GM21717 (cell line): ENCODE data around the gene COL24A1.
"Not testable (repeated sequence)": the region's sequence is repeated elsewhere in the genome, so short reads cannot be mapped to it uniquely, and the experiment has no call there.

ENCODE experiments used
- ATAC-seq: cut with Tn5 transposase; IDR thresholded peaks from one replicate; pipeline ENCODE4 v1.9.1; 2021; ENCODE audit warnings: mild to moderate bottlenecking, moderate library complexity; ENCODE audit not compliant: unreplicated experiment

COL24A1 gene

GRCh38 chr1:86000601-86001000, 156.0 kb downstream of the COL24A1 start:
- no peak for ATAC-seq

- no peak for ATAC-seq
Observed at GRCh38 chr1:85998105-85998855, 158.3 kb downstream of the COL24A1 start.

GRCh38 chr1:85992791-85993190, 163.8 kb downstream of the COL24A1 start:
- peak; percentile 63 for ATAC-seq

GRCh38 chr1:85991261-85991660, 165.3 kb downstream of the COL24A1 start:
- no peak for ATAC-seq

- ATAC-seq = no peak
Observed at GRCh38 chr1:85984636-85985035, 171.9 kb downstream of the COL24A1 start.

GRCh38 chr1:85983316-85983715, 173.3 kb downstream of the COL24A1 start:
- no peak for ATAC-seq

GRCh38 chr1:85976516-85977205, 179.9 kb downstream of the COL24A1 start:
- no peak for ATAC-seq

- no peak for ATAC-seq
Observed at GRCh38 chr1:85975912-85976371, 180.6 kb downstream of the COL24A1 start.

GRCh38 chr1:85962457-85962856, 194.1 kb downstream of the COL24A1 start:
- no peak for ATAC-seq

- no peak for ATAC-seq
Observed at GRCh38 chr1:85957760-85958159, 198.8 kb downstream of the COL24A1 start.

- ATAC-seq = not testable (repeated sequence)
Observed at GRCh38 chr1:85955218-85955617, 201.4 kb downstream of the COL24A1 start.

- no peak for ATAC-seq
Observed at GRCh38 chr1:85952460-85952859, 204.1 kb downstream of the COL24A1 start.

GRCh38 chr1:85947186-85947585, 209.4 kb downstream of the COL24A1 start:
- no peak for ATAC-seq

- no peak for ATAC-seq
Observed at GRCh38 chr1:85943945-85944344, 212.6 kb downstream of the COL24A1 start.

- peak; percentile 55 for ATAC-seq
Observed at GRCh38 chr1:85943526-85943925, 213.0 kb downstream of the COL24A1 start.

GRCh38 chr1:85940656-85941306, 215.8 kb downstream of the COL24A1 start:
- no peak for ATAC-seq

- ATAC-seq = no peak
Observed at GRCh38 chr1:85938829-85939228, 217.7 kb downstream of the COL24A1 start.

GRCh38 chr1:85936470-85936869, 220.1 kb downstream of the COL24A1 start:
- no peak for ATAC-seq

GRCh38 chr1:85936057-85936456, 220.5 kb downstream of the COL24A1 start:
- ATAC-seq = no peak

GRCh38 chr1:85935234-85935633, 221.3 kb downstream of the COL24A1 start:
- no peak for ATAC-seq

GRCh38 chr1:85934516-85934915, 222.1 kb downstream of the COL24A1 start:
- ATAC-seq = no peak

- no peak for ATAC-seq
Observed at GRCh38 chr1:85933961-85934360, 222.6 kb downstream of the COL24A1 start.
